Activated naive CD8-positive, alpha-beta T cell treated with anti-CD3 and anti-CD28 coated beads, Interleukin-2, amount 50 U/mL, for 24 hours (primary cell): ENCODE data around the gene TAPBP.

ENCODE experiments used
- ATAC-seq: fragments of 150-1000 bp; cut with Tn5 transposase; one replicate; pipeline ENCODE4 v1.10.0; 2021
- DNase-seq: peaks from one replicate; pipeline ENCODE4 v3.0.0; 2021
- H3K27ac Mint-ChIP-seq: one replicate; pipeline ENCODE4 v1.8.0; 2021; ENCODE audit warnings: mild to moderate bottlenecking, mixed read lengths
- H3K27me3 Mint-ChIP-seq: one replicate; pipeline ENCODE4 v1.8.0; 2021; ENCODE audit warnings: mixed read lengths
- H3K36me3 Mint-ChIP-seq: one replicate; pipeline ENCODE4 v1.8.0; 2021; ENCODE audit warnings: low read depth, mixed read lengths
- H3K4me1 Mint-ChIP-seq: one replicate; pipeline ENCODE4 v1.8.0; 2021; ENCODE audit warnings: mixed read lengths
- H3K4me3 Mint-ChIP-seq: one replicate; pipeline ENCODE4 v1.8.0; 2021; ENCODE audit warnings: mild to moderate bottlenecking, moderate library complexity, mixed read lengths
- H3K9me3 Mint-ChIP-seq: one replicate; pipeline ENCODE4 v1.8.0; 2021; ENCODE audit warnings: mixed read lengths

Gene TAPBP

GRCh38 chr6:33314943-33315792 is 1.3 kb upstream of the TAPBP start:
- Mint-ChIP-seq H3K36me3 (peaks cover 40% of the 10 kb centered on the region), H3K9me3 (no peaks in the 10 kb centered on the region), H3K27ac (peak overlapping the region; percentile 97), H3K4me3 (peak overlapping the region; percentile 95), H3K27me3 (no peaks in the 10 kb centered on the region), H3K4me1 (peaks cover 74% of the 10 kb centered on the region)
- no peak for ATAC-seq
- DNase-seq = peak; percentile 32

GRCh38 chr6:33314515-33314942 is 651 bp upstream of the TAPBP start:
- H3K36me3 Mint-ChIP-seq = peaks cover 34% of the 10 kb centered on the region
- H3K4me3 Mint-ChIP-seq = peak overlapping the region; percentile 95
- H3K27ac Mint-ChIP-seq = peak overlapping the region; percentile 97
- H3K4me1 Mint-ChIP-seq = peaks cover 69% of the 10 kb centered on the region
- peak; percentile 56 for ATAC-seq
- H3K9me3 Mint-ChIP-seq = no peaks in the 10 kb centered on the region
- no peaks in the 10 kb centered on the region for H3K27me3 Mint-ChIP-seq
- DNase-seq = peak; percentile 64

GRCh38 chr6:33313105-33313708 is 671 bp downstream of the TAPBP start:
- H3K36me3 Mint-ChIP-seq = peaks cover 32% of the 10 kb centered on the region
- H3K9me3 Mint-ChIP-seq = no peaks in the 10 kb centered on the region
- H3K4me3 Mint-ChIP-seq = peak overlapping the region; percentile 95
- peaks cover 65% of the 10 kb centered on the region for H3K4me1 Mint-ChIP-seq
- H3K27me3 Mint-ChIP-seq = no peaks in the 10 kb centered on the region
- peak overlapping the region; percentile 97 for H3K27ac Mint-ChIP-seq
- ATAC-seq (no peak), DNase-seq (peak; percentile 66)

GRCh38 chr6:33312361-33313104 is 1.3 kb downstream of the TAPBP start:
- Mint-ChIP-seq H3K4me1 (peaks cover 65% of the 10 kb centered on the region), H3K27me3 (no peaks in the 10 kb centered on the region), H3K4me3 (peak overlapping the region; percentile 95), H3K27ac (peak overlapping the region; percentile 97), H3K36me3 (peaks cover 29% of the 10 kb centered on the region), H3K9me3 (no peaks in the 10 kb centered on the region)
- DNase-seq (peak; percentile 79), ATAC-seq (peak; percentile 34)

GRCh38 chr6:33306356-33306755 is 7.5 kb downstream of the TAPBP start:
- DNase-seq (no peak), ATAC-seq (no peak)
- no peaks in the 10 kb centered on the region for H3K27me3 Mint-ChIP-seq
- H3K9me3 Mint-ChIP-seq = no peaks in the 10 kb centered on the region
- H3K4me3 Mint-ChIP-seq = no peak overlapping the region
- peak overlapping the region; percentile 52 for H3K27ac Mint-ChIP-seq
- H3K36me3 Mint-ChIP-seq = peaks cover 51% of the 10 kb centered on the region
- H3K4me1 Mint-ChIP-seq = peaks cover 46% of the 10 kb centered on the region

- Mint-ChIP-seq H3K4me3 (no peak overlapping the region), H3K27me3 (no peaks in the 10 kb centered on the region), H3K4me1 (peaks cover 51% of the 10 kb centered on the region), H3K36me3 (peaks cover 51% of the 10 kb centered on the region), H3K27ac (peak overlapping the region; percentile 52), H3K9me3 (no peaks in the 10 kb centered on the region)
- DNase-seq = no peak
- no peak for ATAC-seq
These were observed 8.8 kb downstream of the TAPBP start for GRCh38 chr6:33305052-33305451.

- no peak for ATAC-seq
- Mint-ChIP-seq H3K4me1 (peaks cover 58% of the 10 kb centered on the region), H3K9me3 (no peaks in the 10 kb centered on the region), H3K36me3 (peaks cover 55% of the 10 kb centered on the region), H3K27ac (peak overlapping the region; percentile 87), H3K27me3 (no peaks in the 10 kb centered on the region), H3K4me3 (no peak overlapping the region)
- no peak for DNase-seq
These were observed 9.7 kb downstream of the TAPBP start for GRCh38 chr6:33304216-33304615.

GRCh38 chr6:33301877-33302276 is 12.0 kb downstream of the TAPBP start:
- Mint-ChIP-seq H3K36me3 (peaks cover 47% of the 10 kb centered on the region), H3K9me3 (no peaks in the 10 kb centered on the region), H3K4me3 (peak overlapping the region; percentile 3), H3K4me1 (peaks cover 54% of the 10 kb centered on the region), H3K27me3 (no peaks in the 10 kb centered on the region), H3K27ac (no peak overlapping the region)
- ATAC-seq (no peak), DNase-seq (no peak)

- peak; percentile 86 for ATAC-seq
- Mint-ChIP-seq H3K4me3 (peak overlapping the region; percentile 93), H3K9me3 (no peaks in the 10 kb centered on the region), H3K4me1 (peaks cover 40% of the 10 kb centered on the region), H3K27ac (peak overlapping the region; percentile 98), H3K36me3 (peaks cover 35% of the 10 kb centered on the region), H3K27me3 (no peaks in the 10 kb centered on the region)
- DNase-seq = peak; percentile 96
These were observed 14.5 kb downstream of the TAPBP start for GRCh38 chr6:33299237-33299944.

GRCh38 chr6:33298773-33299236 is 15.1 kb downstream of the TAPBP start, which contains the start of gene RGL2:
TSS of gene RGL2 (minus strand) at chr6:33298942. CDS start at chr6:33298610, 332 bp downstream.
- Mint-ChIP-seq H3K27me3 (no peaks in the 10 kb centered on the region), H3K9me3 (no peaks in the 10 kb centered on the region), H3K4me1 (peaks cover 36% of the 10 kb centered on the region), H3K27ac (peak within 1 kb of the TSS; percentile 98), H3K4me3 (peak within 1 kb of the TSS; percentile 93), H3K36me3 (peaks cover 34% of the 10 kb centered on the region)
- ATAC-seq (peak; percentile 21), DNase-seq (peak; percentile 69)

- peak overlapping the region; percentile 93 for H3K4me3 Mint-ChIP-seq
These were observed 15.7 kb downstream of the TAPBP start for GRCh38 chr6:33297956-33298772.

GRCh38 chr6:33297406-33297955 is 16.4 kb downstream of the TAPBP start:
- H3K4me1 Mint-ChIP-seq = peaks cover 34% of the 10 kb centered on the region
- H3K27ac Mint-ChIP-seq = peak overlapping the region; percentile 59
- H3K27me3 Mint-ChIP-seq = no peaks in the 10 kb centered on the region
- ATAC-seq (no peak), DNase-seq (no peak)
- H3K4me3 Mint-ChIP-seq = peak overlapping the region; percentile 93
- peaks cover 30% of the 10 kb centered on the region for H3K36me3 Mint-ChIP-seq
- H3K9me3 Mint-ChIP-seq = no peaks in the 10 kb centered on the region

More at GRCh38 chr6:33297956-33298772, 15.7 kb downstream of the TAPBP start:
- H3K4me1 Mint-ChIP-seq = peaks cover 33% of the 10 kb centered on the region
- no peaks in the 10 kb centered on the region for H3K9me3 Mint-ChIP-seq
- peak overlapping the region; percentile 98 for H3K27ac Mint-ChIP-seq
- peak; percentile 44 for ATAC-seq
- peak; percentile 66 for DNase-seq
- peaks cover 29% of the 10 kb centered on the region for H3K36me3 Mint-ChIP-seq
- no peaks in the 10 kb centered on the region for H3K27me3 Mint-ChIP-seq

- Mint-ChIP-seq H3K4me3 (peak overlapping the region; percentile 93), H3K36me3 (peaks cover 24% of the 10 kb centered on the region), H3K9me3 (no peaks in the 10 kb centered on the region), H3K27me3 (no peaks in the 10 kb centered on the region), H3K4me1 (peaks cover 36% of the 10 kb centered on the region), H3K27ac (peak overlapping the region; percentile 59)
- ATAC-seq (no peak), DNase-seq (no peak)
These were observed 17.0 kb downstream of the TAPBP start for GRCh38 chr6:33296797-33297405.
